ENCODE measurements around the gene TRPM5. TPM values are rescaled to one million over a fixed set of nuclear protein-coding genes. Genes with fewer than 3 reads are reported as not detected.

The TRPM5 gene
- total and polyA plus RNA-seq, 2 experiments from 2014 or later = not detected

DNA sequence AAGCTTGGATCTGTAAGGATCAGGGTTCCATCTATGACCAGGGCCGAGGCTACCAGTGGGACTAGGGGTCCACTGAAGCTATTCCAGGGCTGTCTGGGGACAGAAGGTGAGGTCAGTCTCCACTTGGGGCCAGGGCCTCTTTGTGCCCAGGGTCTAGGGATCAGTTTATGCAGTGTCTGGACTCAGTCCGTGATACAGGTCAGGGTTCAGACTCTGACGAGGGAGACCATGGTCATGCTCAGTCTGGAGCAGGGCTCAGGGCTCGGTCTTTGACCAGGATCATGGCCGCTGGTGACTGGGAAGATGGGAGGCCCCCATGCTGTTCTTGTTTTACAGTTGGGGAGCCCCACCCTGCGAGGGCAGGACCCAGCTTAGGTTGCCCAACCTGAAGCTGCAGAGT, 32.0 kb downstream of the TRPM5 start (continued):
- TF ChIP-seq, protein P1, sequence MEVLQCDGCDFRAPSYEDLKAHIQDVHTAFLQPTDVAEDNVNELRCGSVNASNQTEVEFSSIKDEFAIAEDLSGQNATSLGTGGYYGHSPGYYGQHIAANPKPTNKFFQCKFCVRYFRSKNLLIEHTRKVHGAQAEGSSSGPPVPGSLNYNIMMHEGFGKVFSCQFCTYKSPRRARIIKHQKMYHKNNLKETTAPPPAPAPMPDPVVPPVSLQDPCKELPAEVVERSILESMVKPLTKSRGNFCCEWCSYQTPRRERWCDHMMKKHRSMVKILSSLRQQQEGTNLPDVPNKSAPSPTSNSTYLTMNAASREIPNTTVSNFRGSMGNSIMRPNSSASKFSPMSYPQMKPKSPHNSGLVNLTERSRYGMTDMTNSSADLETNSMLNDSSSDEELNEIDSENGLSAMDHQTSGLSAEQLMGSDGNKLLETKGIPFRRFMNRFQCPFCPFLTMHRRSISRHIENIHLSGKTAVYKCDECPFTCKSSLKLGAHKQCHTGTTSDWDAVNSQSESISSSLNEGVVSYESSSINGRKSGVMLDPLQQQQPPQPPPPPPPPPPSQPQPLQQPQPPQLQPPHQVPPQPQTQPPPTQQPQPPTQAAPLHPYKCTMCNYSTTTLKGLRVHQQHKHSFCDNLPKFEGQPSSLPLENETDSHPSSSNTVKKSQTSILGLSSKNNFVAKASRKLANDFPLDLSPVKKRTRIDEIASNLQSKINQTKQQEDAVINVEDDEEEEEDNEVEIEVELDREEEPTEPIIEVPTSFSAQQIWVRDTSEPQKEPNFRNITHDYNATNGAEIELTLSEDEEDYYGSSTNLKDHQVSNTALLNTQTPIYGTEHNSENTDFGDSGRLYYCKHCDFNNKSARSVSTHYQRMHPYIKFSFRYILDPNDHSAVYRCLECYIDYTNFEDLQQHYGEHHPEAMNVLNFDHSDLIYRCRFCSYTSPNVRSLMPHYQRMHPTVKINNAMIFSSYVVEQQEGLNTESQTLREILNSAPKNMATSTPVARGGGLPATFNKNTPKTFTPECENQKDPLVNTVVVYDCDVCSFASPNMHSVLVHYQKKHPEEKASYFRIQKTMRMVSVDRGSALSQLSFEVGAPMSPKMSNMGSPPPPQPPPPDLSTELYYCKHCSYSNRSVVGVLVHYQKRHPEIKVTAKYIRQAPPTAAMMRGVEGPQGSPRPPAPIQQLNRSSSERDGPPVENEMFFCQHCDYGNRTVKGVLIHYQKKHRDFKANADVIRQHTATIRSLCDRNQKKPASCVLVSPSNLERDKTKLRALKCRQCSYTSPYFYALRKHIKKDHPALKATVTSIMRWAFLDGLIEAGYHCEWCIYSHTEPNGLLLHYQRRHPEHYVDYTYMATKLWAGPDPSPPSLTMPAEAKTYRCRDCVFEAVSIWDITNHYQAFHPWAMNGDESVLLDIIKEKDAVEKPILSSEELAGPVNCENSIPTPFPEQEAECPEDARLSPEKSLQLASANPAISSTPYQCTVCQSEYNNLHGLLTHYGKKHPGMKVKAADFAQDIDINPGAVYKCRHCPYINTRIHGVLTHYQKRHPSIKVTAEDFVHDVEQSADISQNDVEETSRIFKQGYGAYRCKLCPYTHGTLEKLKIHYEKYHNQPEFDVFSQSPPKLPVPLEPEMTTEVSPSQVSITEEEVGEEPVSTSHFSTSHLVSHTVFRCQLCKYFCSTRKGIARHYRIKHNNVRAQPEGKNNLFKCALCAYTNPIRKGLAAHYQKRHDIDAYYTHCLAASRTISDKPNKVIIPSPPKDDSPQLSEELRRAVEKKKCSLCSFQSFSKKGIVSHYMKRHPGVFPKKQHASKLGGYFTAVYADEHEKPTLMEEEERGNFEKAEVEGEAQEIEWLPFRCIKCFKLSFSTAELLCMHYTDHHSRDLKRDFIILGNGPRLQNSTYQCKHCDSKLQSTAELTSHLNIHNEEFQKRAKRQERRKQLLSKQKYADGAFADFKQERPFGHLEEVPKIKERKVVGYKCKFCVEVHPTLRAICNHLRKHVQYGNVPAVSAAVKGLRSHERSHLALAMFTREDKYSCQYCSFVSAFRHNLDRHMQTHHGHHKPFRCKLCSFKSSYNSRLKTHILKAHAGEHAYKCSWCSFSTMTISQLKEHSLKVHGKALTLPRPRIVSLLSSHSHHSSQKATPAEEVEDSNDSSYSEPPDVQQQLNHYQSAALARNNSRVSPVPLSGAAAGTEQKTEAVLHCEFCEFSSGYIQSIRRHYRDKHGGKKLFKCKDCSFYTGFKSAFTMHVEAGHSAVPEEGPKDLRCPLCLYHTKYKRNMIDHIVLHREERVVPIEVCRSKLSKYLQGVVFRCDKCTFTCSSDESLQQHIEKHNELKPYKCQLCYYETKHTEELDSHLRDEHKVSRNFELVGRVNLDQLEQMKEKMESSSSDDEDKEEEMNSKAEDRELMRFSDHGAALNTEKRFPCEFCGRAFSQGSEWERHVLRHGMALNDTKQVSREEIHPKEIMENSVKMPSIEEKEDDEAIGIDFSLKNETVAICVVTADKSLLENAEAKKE (CRISPR knock-in tag; IDR thresholded peaks at IDR 0.05) = no peak
- TF ChIP-seq ZNF331 (CRISPR knock-in tag; IDR thresholded peaks at IDR 0.05; ENCODE audit: low read depth) (no peak), EZH2phosphoT487 (IDR thresholded peaks at IDR 0.05; ENCODE audit: unreplicated experiment) (no peak), CREB1 (CRISPR knock-in tag; IDR thresholded peaks at IDR 0.05; ENCODE audit: low read depth) (no peak), EZH2 (IDR thresholded peaks at IDR 0.05; ENCODE audit: low read depth, unreplicated experiment) (no peak), POLR2AphosphoS5 (IDR thresholded peaks at IDR 0.05; ENCODE audit: low read depth) (no peak), JUNB (IDR thresholded peaks at IDR 0.05; ENCODE audit: unreplicated experiment) (no peak), ZNF114 (CRISPR knock-in tag; IDR thresholded peaks at IDR 0.05) (no peak)
- TF ChIP-seq, protein P2, sequence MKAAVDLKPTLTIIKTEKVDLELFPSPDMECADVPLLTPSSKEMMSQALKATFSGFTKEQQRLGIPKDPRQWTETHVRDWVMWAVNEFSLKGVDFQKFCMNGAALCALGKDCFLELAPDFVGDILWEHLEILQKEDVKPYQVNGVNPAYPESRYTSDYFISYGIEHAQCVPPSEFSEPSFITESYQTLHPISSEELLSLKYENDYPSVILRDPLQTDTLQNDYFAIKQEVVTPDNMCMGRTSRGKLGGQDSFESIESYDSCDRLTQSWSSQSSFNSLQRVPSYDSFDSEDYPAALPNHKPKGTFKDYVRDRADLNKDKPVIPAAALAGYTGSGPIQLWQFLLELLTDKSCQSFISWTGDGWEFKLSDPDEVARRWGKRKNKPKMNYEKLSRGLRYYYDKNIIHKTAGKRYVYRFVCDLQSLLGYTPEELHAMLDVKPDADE (IDR thresholded peaks at IDR 0.05) = no peak

Data from GM23338 (cell line).